ENCODE measurements around the gene KCNN3. TPM values are rescaled to one million over a fixed set of nuclear protein-coding genes. Genes with fewer than 3 reads are reported as not detected.

Gene KCNN3
- total and polyA plus RNA-seq, 4 donors, result 0.47 to 4.9 (median 1.9) TPM

DNA sequence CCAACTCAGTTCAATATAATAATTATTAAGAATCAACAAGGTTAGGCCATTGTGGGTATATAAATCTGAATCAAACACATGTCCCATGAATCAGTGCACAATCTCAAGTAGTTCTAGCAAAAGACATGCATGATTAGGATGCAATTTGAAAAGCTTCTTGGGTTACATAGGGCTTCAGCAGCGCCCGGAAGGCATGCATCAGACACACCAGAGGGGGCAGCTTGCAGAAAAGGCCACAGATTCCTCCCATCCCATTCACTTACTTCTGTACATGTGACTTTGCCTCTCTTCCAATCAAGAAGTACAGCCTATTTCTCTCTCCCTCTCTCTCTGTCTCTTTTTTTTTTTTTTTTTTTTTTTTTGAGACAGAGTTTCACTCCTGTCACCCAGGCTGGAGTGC is 91.8 kb downstream of the KCNN3 start:
- Histone ChIP-seq H3K4me3 (no peak overlapping the region), H3K4me1 (ENCODE audit: control insufficient read depth in 5 of 5, insufficient read depth in 5 of 5, low read length in 5 of 5) (no peaks in the 10 kb centered on the region), H3K27me3 (ENCODE audit: control insufficient read depth in 3 of 3, insufficient read depth in 3 of 3, low read length in 2 of 3) (no peaks in the 10 kb centered on the region), H3K36me3 (ENCODE audit: control insufficient read depth in 4 of 4, insufficient read depth in 4 of 4, low read length in 4 of 4) (no peaks in the 10 kb centered on the region), H3K27ac (ENCODE audit: low read depth in 1 of 2, low read length in 1 of 2) (no peak overlapping the region), H3K9me3 (ENCODE audit: control insufficient read depth in 4 of 4, insufficient read depth in 3 of 4, low read length in 3 of 4) (peaks cover 0 to 4% (median 0%) of the 10 kb centered on the region in 4 donors), H3K9ac (ENCODE audit: insufficient read depth in 1 of 2, low read length in 2 of 2) (no peak overlapping the region)
- WGBS, 2 donors, result 95 to 100% methylated on average over 2 of the region's 2 CpGs
- no peak for ATAC-seq (ENCODE audit: insufficient read depth, low FRiP score)
- DNase-seq, result no peak
- TF ChIP-seq, protein P1, sequence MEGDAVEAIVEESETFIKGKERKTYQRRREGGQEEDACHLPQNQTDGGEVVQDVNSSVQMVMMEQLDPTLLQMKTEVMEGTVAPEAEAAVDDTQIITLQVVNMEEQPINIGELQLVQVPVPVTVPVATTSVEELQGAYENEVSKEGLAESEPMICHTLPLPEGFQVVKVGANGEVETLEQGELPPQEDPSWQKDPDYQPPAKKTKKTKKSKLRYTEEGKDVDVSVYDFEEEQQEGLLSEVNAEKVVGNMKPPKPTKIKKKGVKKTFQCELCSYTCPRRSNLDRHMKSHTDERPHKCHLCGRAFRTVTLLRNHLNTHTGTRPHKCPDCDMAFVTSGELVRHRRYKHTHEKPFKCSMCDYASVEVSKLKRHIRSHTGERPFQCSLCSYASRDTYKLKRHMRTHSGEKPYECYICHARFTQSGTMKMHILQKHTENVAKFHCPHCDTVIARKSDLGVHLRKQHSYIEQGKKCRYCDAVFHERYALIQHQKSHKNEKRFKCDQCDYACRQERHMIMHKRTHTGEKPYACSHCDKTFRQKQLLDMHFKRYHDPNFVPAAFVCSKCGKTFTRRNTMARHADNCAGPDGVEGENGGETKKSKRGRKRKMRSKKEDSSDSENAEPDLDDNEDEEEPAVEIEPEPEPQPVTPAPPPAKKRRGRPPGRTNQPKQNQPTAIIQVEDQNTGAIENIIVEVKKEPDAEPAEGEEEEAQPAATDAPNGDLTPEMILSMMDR (IDR thresholded peaks at IDR 0.05; ENCODE audit: control extremely low read depth, extremely low read depth), result no peak

DNA sequence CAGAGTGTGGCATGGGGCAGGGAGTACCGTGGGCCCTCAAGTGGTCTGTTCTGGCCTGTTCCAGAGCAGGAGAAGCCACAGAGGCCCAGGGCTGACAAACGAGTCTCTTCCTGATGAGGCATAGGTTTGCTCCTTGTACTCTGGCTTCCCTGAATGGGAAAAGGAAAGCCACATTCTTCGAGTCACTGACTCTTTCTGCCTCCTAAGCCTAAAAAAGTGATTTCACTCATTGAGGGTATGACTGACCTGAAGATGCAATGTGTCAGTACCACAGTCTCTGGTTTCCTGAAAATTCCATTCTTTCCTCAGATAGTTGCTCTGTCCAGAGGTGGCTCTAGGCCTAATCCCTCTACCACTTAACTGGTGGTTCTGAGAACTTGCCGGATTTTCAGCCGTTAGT is 92.3 kb downstream of the KCNN3 start:
- H3K27me3 ChIP-seq (ENCODE audit: control insufficient read depth in 3 of 3, insufficient read depth in 3 of 3, low read length in 2 of 3), result no peaks in the 10 kb centered on the region
- peaks cover 0 to 4% (median 0%) of the 10 kb centered on the region in 4 donors for H3K9me3 ChIP-seq (ENCODE audit: control insufficient read depth in 4 of 4, insufficient read depth in 3 of 4, low read length in 3 of 4)
- WGBS, 2 donors, result 70 to 92% methylated on average over 5 of the region's 5 CpGs
- no peak overlapping the region for H3K4me3 ChIP-seq
- no peaks in the 10 kb centered on the region for H3K4me1 ChIP-seq (ENCODE audit: control insufficient read depth in 5 of 5, insufficient read depth in 5 of 5, low read length in 5 of 5)
- ATAC-seq (ENCODE audit: insufficient read depth, low FRiP score), result no peak
- no peaks in the 10 kb centered on the region for H3K36me3 ChIP-seq (ENCODE audit: control insufficient read depth in 4 of 4, insufficient read depth in 4 of 4, low read length in 4 of 4)
- TF ChIP-seq, protein P1 (IDR thresholded peaks at IDR 0.05; ENCODE audit: control extremely low read depth, extremely low read depth), result no peak
- no peak for DNase-seq
- no peak overlapping the region for H3K9ac ChIP-seq (ENCODE audit: insufficient read depth in 1 of 2, low read length in 2 of 2)
- no peak overlapping the region for H3K27ac ChIP-seq (ENCODE audit: low read depth in 1 of 2, low read length in 1 of 2)

DNA sequence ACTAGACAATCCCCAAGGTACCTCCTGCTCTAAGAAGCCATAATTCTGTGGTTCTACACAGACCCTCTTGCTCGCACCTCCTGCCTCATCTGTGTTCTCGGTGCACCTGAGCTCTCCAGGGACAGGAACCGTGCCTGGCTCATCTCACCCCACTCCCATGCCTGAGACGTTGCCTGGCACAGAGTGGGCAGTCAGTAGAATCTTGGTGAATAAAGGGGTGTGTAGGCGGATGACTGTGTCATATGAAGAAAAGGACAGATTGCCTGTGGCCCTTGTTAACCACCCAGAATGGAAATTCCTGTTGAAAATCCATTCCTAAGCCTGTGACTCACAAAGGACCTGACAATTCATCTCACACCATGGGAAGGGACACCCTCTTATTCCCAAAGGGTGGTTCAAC is 92.9 kb downstream of the KCNN3 start:
- 90 to 91% methylated on average over 5 of the region's 5 CpGs for WGBS, 2 donors
- Histone ChIP-seq H3K4me1 (ENCODE audit: control insufficient read depth in 5 of 5, insufficient read depth in 5 of 5, low read length in 5 of 5) (no peaks in the 10 kb centered on the region), H3K27ac (ENCODE audit: low read depth in 1 of 2, low read length in 1 of 2) (no peak overlapping the region), H3K36me3 (ENCODE audit: control insufficient read depth in 4 of 4, insufficient read depth in 4 of 4, low read length in 4 of 4) (no peaks in the 10 kb centered on the region), H3K27me3 (ENCODE audit: control insufficient read depth in 3 of 3, insufficient read depth in 3 of 3, low read length in 2 of 3) (no peaks in the 10 kb centered on the region), H3K4me3 (no peak overlapping the region), H3K9ac (ENCODE audit: insufficient read depth in 1 of 2, low read length in 2 of 2) (no peak overlapping the region), H3K9me3 (ENCODE audit: control insufficient read depth in 4 of 4, insufficient read depth in 3 of 4, low read length in 3 of 4) (peaks cover 0 to 4% (median 0%) of the 10 kb centered on the region in 4 donors)
- no peak for DNase-seq
- TF ChIP-seq, protein P1 (IDR thresholded peaks at IDR 0.05; ENCODE audit: control extremely low read depth, extremely low read depth), result no peak
- ATAC-seq (ENCODE audit: insufficient read depth, low FRiP score), result no peak

Data from lung (tissue), 12 donors.